Measurements from ENCODE around the gene PLD3.

- TF ChIP-seq EZH2 (IDR thresholded peaks at IDR 0.05; ENCODE audit: borderline replicate concordance, low read depth, low read length, poor library complexity, severe bottlenecking) (no peak), CTCF (conservative IDR thresholded peaks at IDR 0.05; ENCODE audit: low read depth, low read length) (no peak)
Measured at GRCh38 chr19:40320558-40320935, 27.9 kb upstream of the PLD3 start.
